GM12878 (cell line): ENCODE measurements around the gene TBC1D9B. TPM values are rescaled to one million over a fixed set of nuclear protein-coding genes. Genes with fewer than 3 reads are reported as not detected.
A peak's percentile ranks its signal among the peaks of the same experiment; 100 is the strongest.

Experiments used
- ATF3 ChIP-seq: IDR thresholded peaks from 2 replicates; pipeline ENCODE4 v1.6.1; 2011; ENCODE audit warnings: low read depth, mild to moderate bottlenecking, low read length, moderate library complexity, borderline replicate concordance; ENCODE audit errors: extremely low read depth
- BACH1 ChIP-seq: fragments of 450-650 bp; IDR thresholded peaks from 2 replicates; pipeline ENCODE4 v1.6.1; 2017; ENCODE audit warnings: mild to moderate bottlenecking, borderline replicate concordance
- CHD2 ChIP-seq: IDR thresholded peaks from 2 replicates; pipeline ENCODE4 v1.6.1; 2011; ENCODE audit warnings: low read depth, low read length, improper control_type of control experiment, borderline replicate concordance
- CTCF ChIP-seq, 3 experiments: IDR thresholded peaks in 2 of 3; conservative IDR thresholded peaks in 1 of 3; 2 replicates each; pipeline ENCODE4 v1.5.1; 2011; ENCODE audit warnings: low read depth in 3 of 3, low read length in 3 of 3, mild to moderate bottlenecking in 3 of 3, control low read depth in 2 of 3, moderate library complexity in 2 of 3, inconsistent platforms in 1 of 3, mixed read lengths in 1 of 3; ENCODE audit not compliant: control insufficient read depth in 2 of 3, insufficient read depth in 1 of 3; ENCODE audit errors: extremely low read depth in 1 of 3
- DPF2 ChIP-seq: fragments of 450-650 bp; IDR thresholded peaks from 2 replicates; pipeline ENCODE4 v1.6.1; 2017; ENCODE audit warnings: mild to moderate bottlenecking
- EED ChIP-seq: sonication (generic); IDR thresholded peaks from 2 replicates; pipeline ENCODE4 v1.6.1; 2016; ENCODE audit warnings: antibody characterized with exemption, low read depth
- ELK1 ChIP-seq: IDR thresholded peaks from 2 replicates; pipeline ENCODE4 v1.6.1; 2012; ENCODE audit warnings: low read depth, low read length, improper control_type of control experiment
- FOXM1 ChIP-seq: IDR thresholded peaks from 2 replicates; pipeline ENCODE4 v1.6.1; 2012; ENCODE audit warnings: low read depth, mild to moderate bottlenecking, inconsistent platforms, low read length, moderate library complexity
- KDM1A ChIP-seq: fragments of 200-600 bp; sonication (generic); IDR thresholded peaks from 2 replicates; pipeline ENCODE4 v1.6.1; 2016; ENCODE audit warnings: borderline replicate concordance
- LARP7 ChIP-seq: fragments of 450-650 bp; IDR thresholded peaks from 2 replicates; pipeline ENCODE4 v1.6.1; 2017; ENCODE audit warnings: mild to moderate bottlenecking
- MAX ChIP-seq: IDR thresholded peaks from 2 replicates; pipeline ENCODE4 v1.6.1; 2012; ENCODE audit warnings: low read depth, low read length, improper control_type of control experiment
- MLLT1 ChIP-seq: fragments of 450-650 bp; IDR thresholded peaks from 2 replicates; pipeline ENCODE4 v1.6.1; 2016; ENCODE audit warnings: mild to moderate bottlenecking
- MTA2 ChIP-seq: fragments of 450-650 bp; IDR thresholded peaks from 2 replicates; pipeline ENCODE4 v1.6.1; 2016; ENCODE audit warnings: low read depth, mild to moderate bottlenecking, moderate library complexity
- NKRF ChIP-seq: fragments of 450-650 bp; conservative IDR thresholded peaks from 2 replicates; pipeline ENCODE4 v1.6.1; 2017; ENCODE audit warnings: mild to moderate bottlenecking, moderate library complexity
- PAX8 ChIP-seq: fragments of 450-650 bp; IDR thresholded peaks from 2 replicates; pipeline ENCODE4 v1.6.1; 2017; ENCODE audit warnings: mild to moderate bottlenecking, moderate library complexity
- POLR2A ChIP-seq: IDR thresholded peaks from 2 replicates; pipeline ENCODE4 v1.6.1; 2011; ENCODE audit warnings: low read depth, mild to moderate bottlenecking, low read length
- POLR2AphosphoS2 ChIP-seq: IDR thresholded peaks from 2 replicates; pipeline ENCODE4 v1.6.1; 2011; ENCODE audit warnings: low read depth, mild to moderate bottlenecking, low read length, improper control_type of control experiment, moderate library complexity
- POLR2AphosphoS5 ChIP-seq: IDR thresholded peaks from 2 replicates; pipeline ENCODE4 v1.6.1; 2011; ENCODE audit warnings: mild to moderate bottlenecking, low read length, inconsistent platforms
- RAD51 ChIP-seq: fragments of 450-650 bp; IDR thresholded peaks from 2 replicates; pipeline ENCODE4 v1.6.1; 2016; ENCODE audit warnings: moderate library complexity, mild to moderate bottlenecking, inconsistent platforms
- RUNX3 ChIP-seq: IDR thresholded peaks from 2 replicates; pipeline ENCODE4 v1.6.1; 2012; ENCODE audit warnings: low read length, inconsistent platforms
- SIN3A ChIP-seq: IDR thresholded peaks from 2 replicates; pipeline ENCODE4 v1.6.1; 2012; ENCODE audit warnings: low read depth, low read length, improper control_type of control experiment
- SIX5 ChIP-seq: IDR thresholded peaks from 2 replicates; pipeline ENCODE4 v1.6.1; 2011; ENCODE audit warnings: mild to moderate bottlenecking, low read depth, low read length, moderate library complexity; ENCODE audit not compliant: severe bottlenecking
- SMARCA5 ChIP-seq: fragments of 450-650 bp; IDR thresholded peaks from 2 replicates; pipeline ENCODE4 v1.6.1; 2017; ENCODE audit warnings: mild to moderate bottlenecking
- TAF1 ChIP-seq: IDR thresholded peaks from 2 replicates; pipeline ENCODE4 v1.6.1; 2011; ENCODE audit warnings: mild to moderate bottlenecking, low read depth, low read length, borderline replicate concordance
- polyA plus RNA-seq, 11 experiments: library from polyadenylated mRNA; depleted of rRNA in 4 of 11; unstranded in 6 of 11; stranded (reverse) in 5 of 11; fragments of >200 nt; fragmentation: Nextera tagmentation in 4 of 11; fragmentation: Illumina TruSeq in 1 of 11; extraction: Ambion mirVana in 4 of 11; extraction: Trizol in 1 of 11; gene quantifications; 1 replicate in 1 of 11; 2 replicates in 10 of 11; pipeline versions ENCODE4 v1.2.1 to v1.2.3, GENCODE V29; 2011 to 2016; ENCODE audit warnings: inconsistent platforms in 2 of 11, missing spikeins in 2 of 11, low read depth in 1 of 11
- total RNA-seq, 4 experiments: library from RNA; depleted of rRNA in 3 of 4; stranded (reverse); fragments of >200 nt in 3 of 4; fragmentation: Illumina TruSeq in 1 of 4; extraction: Trizol in 1 of 4; gene quantifications; 2 replicates each; pipeline versions ENCODE4 v1.2.1 to v1.2.3, GENCODE V29; 2013 to 2021

Gene TBC1D9B
- total and polyA plus RNA-seq, 10 of the 15 experiments (the other 5 are each of a cell fraction or from before 2014, with no cell fraction given), result 4.0 to 74.2 (median 34.6) TPM

GRCh38 chr5:179821298-179822058 lies 86.2 kb downstream of the TBC1D9B start (continued):
- TF ChIP-seq TAF1, result peak; percentile 22; the same call in 1 of the 2 replicates
- peak; percentile 88; the same call in 1 of the 2 replicates for TF ChIP-seq POLR2AphosphoS2
- TF ChIP-seq NKRF, result peak; percentile 56
- no peak for TF ChIP-seq KDM1A
- TF ChIP-seq DPF2, result peak; percentile 23
- TF ChIP-seq RAD51, result no peak
- no peak for TF ChIP-seq ATF3
- peak; percentile 62 for TF ChIP-seq CHD2
- peak; percentile 56; the same call in 1 of the 2 replicates for TF ChIP-seq LARP7
- TF ChIP-seq MLLT1, result peak; percentile 66
- TF ChIP-seq POLR2A, result peak; percentile 73
- no peak for TF ChIP-seq MTA2
- TF ChIP-seq MAX, result no peak
- peak; percentile 54; the same call in 1 of the 2 replicates for TF ChIP-seq BACH1
- TF ChIP-seq POLR2AphosphoS5, result peak; percentile 89
- peak; percentile 32; the same call in 1 of the 2 replicates for TF ChIP-seq RUNX3
- no peak for TF ChIP-seq ELK1
- TF ChIP-seq SMARCA5, result 0 out of 2 replicates have a peak, but pooled peaks have one; percentile 1
- TF ChIP-seq SIX5, result no peak
- TF ChIP-seq SIN3A, result peak; percentile 28; the same call in 1 of the 2 replicates
- TF ChIP-seq EED, result no peak
- 0 out of 6 replicates have a peak, but pooled peaks of 1 of the 3 experiments have one; percentile 12 for TF ChIP-seq CTCF (IDR thresholded peaks at IDR 0.05 in 2 of 3, conservative IDR thresholded peaks at IDR 0.05 in 1 of 3; ENCODE audit: control insufficient read depth in 2 of 3, extremely low read depth in 1 of 3, insufficient read depth in 1 of 3, low read depth in 3 of 3, low read length in 3 of 3)
- TF ChIP-seq FOXM1, result no peak
- TF ChIP-seq PAX8, result no peak
